HepG2 (cell line): ENCODE results near the gene NFE2L3. TPM values are rescaled to one million over a fixed set of nuclear protein-coding genes. Genes with fewer than 3 reads are reported as not detected.

Experiments
- HDAC2 ChIP-seq: sonication (generic); formaldehyde crosslinking; IDR thresholded peaks from 2 replicates; pipeline ENCODE4 v1.4.0; 2020; ENCODE audit warnings: missing genetic modification reagents
- HNF4G ChIP-seq, 2 experiments: sonication (generic) in 1 of 2; formaldehyde crosslinking in 1 of 2; IDR thresholded peaks; 2 replicates each; pipeline versions ENCODE4 v1.4.0 to v1.6.1; 2011 to 2020; ENCODE audit warnings: borderline replicate concordance in 2 of 2, low read depth in 2 of 2, mild to moderate bottlenecking in 2 of 2, low read length in 1 of 2, missing genetic modification reagents in 1 of 2, moderate library complexity in 1 of 2
- HOMEZ ChIP-seq: IDR thresholded peaks from 2 replicates; pipeline ENCODE4 v1.6.1; 2016; ENCODE audit warnings: low read depth
- NFAT5 ChIP-seq: sonication (generic); formaldehyde crosslinking; IDR thresholded peaks from 2 replicates; pipeline ENCODE4 v1.4.0; 2020; ENCODE audit warnings: missing genetic modification reagents
- NONO ChIP-seq, 2 experiments: fragments of 450-650 bp in 1 of 2; sonication (generic) in 1 of 2; formaldehyde crosslinking in 1 of 2; IDR thresholded peaks in 1 of 2; conservative IDR thresholded peaks in 1 of 2; 2 replicates each; pipeline versions ENCODE4 v1.6.1 to v1.8.0; 2017 to 2022; ENCODE audit warnings: mild to moderate bottlenecking in 1 of 2, missing genetic modification reagents in 1 of 2, moderate library complexity in 1 of 2
- THAP9 ChIP-seq: sonication (generic); formaldehyde crosslinking; IDR thresholded peaks from 2 replicates; pipeline ENCODE4; 2020; ENCODE audit warnings: missing genetic modification reagents, mild to moderate bottlenecking, borderline replicate concordance
- ZBTB37 ChIP-seq: sonication (generic); formaldehyde crosslinking; IDR thresholded peaks from 2 replicates; pipeline ENCODE4 v1.4.0; 2020; ENCODE audit warnings: mild to moderate bottlenecking, missing genetic modification reagents
- ZFP1 ChIP-seq: IDR thresholded peaks from 2 replicates; pipeline ENCODE4 v1.6.1; 2016
- ZFP36 ChIP-seq: fragments of 150-350 bp; IDR thresholded peaks from 2 replicates; pipeline ENCODE4 v1.6.1; 2018; ENCODE audit warnings: borderline replicate concordance, low read length, low read depth; ENCODE audit not compliant: partially characterized antibody
- ZFP90 ChIP-seq: sonication (generic); formaldehyde crosslinking; IDR thresholded peaks from 2 replicates; pipeline ENCODE4 v1.8.0; 2022; ENCODE audit warnings: missing genetic modification reagents, mild to moderate bottlenecking, inconsistent platforms, borderline replicate concordance
- ZNF124 ChIP-seq: sonication (generic); formaldehyde crosslinking; IDR thresholded peaks from 2 replicates; pipeline ENCODE4 v1.4.0; 2020; ENCODE audit warnings: missing genetic modification reagents
- ZNF713 ChIP-seq: sonication (generic); formaldehyde crosslinking; IDR thresholded peaks from 2 replicates; pipeline ENCODE4 v1.4.0; 2020; ENCODE audit warnings: mild to moderate bottlenecking, missing genetic modification reagents
- ZNF790 ChIP-seq: sonication (generic); formaldehyde crosslinking; IDR thresholded peaks from 2 replicates; pipeline ENCODE4 v1.8.0; 2022; ENCODE audit warnings: missing genetic modification reagents, mild to moderate bottlenecking, borderline replicate concordance
- ZNF878 ChIP-seq: sonication (generic); formaldehyde crosslinking; IDR thresholded peaks from 2 replicates; pipeline ENCODE4 v1.8.1; 2023; ENCODE audit warnings: mild to moderate bottlenecking, missing genetic modification reagents, moderate library complexity
- polyA plus RNA-seq, 8 experiments: library from polyadenylated mRNA; depleted of rRNA in 3 of 8; stranded (reverse) in 7 of 8; unstranded in 1 of 8; fragments of >200 nt; fragmentation: Illumina TruSeq in 4 of 8; extraction: Trizol in 4 of 8; gene quantifications; 2 replicates each; pipeline versions ENCODE4 v1.2.1 to v1.2.3, GENCODE V29; 2011 to 2016; ENCODE audit warnings: low read depth in 4 of 8, missing spikeins in 1 of 8, mixed read lengths in 1 of 8; ENCODE audit not compliant: insufficient read depth in 1 of 8
- total RNA-seq, 5 experiments: library from RNA; depleted of rRNA; stranded (reverse); fragments of >200 nt; fragmentation: Illumina TruSeq; extraction: Trizol; gene quantifications; 2 replicates each; pipeline ENCODE4 v1.2.3, GENCODE V29; 2016; ENCODE audit warnings: low read depth in 1 of 5

The NFE2L3 gene
- total and polyA plus RNA-seq, 2 of the 13 experiments (the other 11 are each of a cell fraction or from before 2014, with no cell fraction given), result 11.4 to 19.4 TPM

- TF ChIP-seq ZBTB37 (CRISPR knock-in tag), result 0 out of 2 replicates have a peak, but pooled peaks have one; percentile 19
- peak; percentile 31; the same call in 1 of the 2 replicates for TF ChIP-seq THAP9
- TF ChIP-seq ZFP36, result no peak
- TF ChIP-seq ZNF713 (CRISPR knock-in tag), result 0 out of 2 replicates have a peak, but pooled peaks have one; percentile 74
- no peak for TF ChIP-seq NONO (IDR thresholded peaks at IDR 0.05)
- TF ChIP-seq NONO (CRISPR knock-in tag; conservative IDR thresholded peaks at IDR 0.05), result peak; percentile 33; the same call in 1 of the 2 replicates
- peak; percentile 95; the same call in 1 of the 2 replicates for TF ChIP-seq NFAT5 (CRISPR knock-in tag)
- peak; percentile 75; the same call in 1 of the 2 replicates for TF ChIP-seq ZFP90
- no peak; the same call in 1 of the 2 replicates for TF ChIP-seq HOMEZ (CRISPR knock-in tag)
- TF ChIP-seq ZNF124 (CRISPR knock-in tag), result peak; percentile 74; the same call in 1 of the 2 replicates
- TF ChIP-seq ZNF878 (CRISPR knock-in tag), result peak; percentile 74; the same call in 1 of the 2 replicates
- TF ChIP-seq ZFP1 (CRISPR knock-in tag), result peak; percentile 64; the same call in 1 of the 2 replicates
- TF ChIP-seq HDAC2, result peak; percentile 58
- TF ChIP-seq HNF4G (IDR thresholded peaks at IDR 0.05; ENCODE audit: borderline replicate concordance, low read depth, low read length), result no peak; the same call in 1 of the 2 replicates
- TF ChIP-seq HNF4G (CRISPR knock-in tag; IDR thresholded peaks at IDR 0.05; ENCODE audit: borderline replicate concordance, low read depth), result no peak
- peak; percentile 89; the same call in 1 of the 2 replicates for TF ChIP-seq ZNF790 (CRISPR knock-in tag)
Observed at GRCh38 chr7:26200444-26201246, 48.6 kb downstream of the NFE2L3 start, which contains the start of gene HNRNPA2B1 (continued).
